Stomach (tissue), 4 donors: ENCODE measurements around the gene DTWD1.

Experiments used
- CTCF ChIP-seq, 7 experiments: fragments of 450-650 bp in 4 of 7; fragments of 200-600 bp in 3 of 7; sonication (generic) in 3 of 7; IDR thresholded peaks; one replicate each; pipeline ENCODE4 v1.5.1; 2016 to 2019; ENCODE audit warnings: antibody characterized with exemption in 7 of 7, control low read depth in 2 of 7, mild to moderate bottlenecking in 1 of 7
- POLR2AphosphoS5 ChIP-seq, 3 donors: sonication (generic); formaldehyde crosslinking; IDR thresholded peaks; one replicate each; pipeline ENCODE4 v1.6.1; 2016; ENCODE audit warnings: antibody characterized with exemption in 3 of 3

- TF ChIP-seq CTCF (IDR thresholded peaks at IDR 0.05) (no peak), POLR2AphosphoS5 (IDR thresholded peaks at IDR 0.05) (no peak)
Measured at GRCh38 chr15:49628379-49628778, 7.5 kb downstream of the DTWD1 start.
